Lung (tissue), 12 donors: Measurements from ENCODE around the gene PRRG1. TPM values are rescaled to one million over a fixed set of nuclear protein-coding genes. Genes with fewer than 3 reads are reported as not detected.

Experiments used
- ATAC-seq: fragments of 200-7000 bp; cut with Tn5 transposase; one replicate; pipeline ENCODE4 v1.9.1; 2020; ENCODE audit warnings: moderate number of reproducible peaks; ENCODE audit not compliant: insufficient read depth, low FRiP score
- DNase-seq, 3 donors: peaks; one replicate each; pipeline ENCODE4 v3.0.0-alpha.2; 2013 to 2017
- H3K27ac ChIP-seq, 2 donors: one replicate each; pipeline ENCODE4 v1.5.1; 2013; ENCODE audit warnings: mild to moderate bottlenecking in 2 of 2, moderate library complexity in 2 of 2, control low read depth in 1 of 2, inconsistent platforms in 1 of 2, low read depth in 1 of 2, low read length in 1 of 2
- H3K27me3 ChIP-seq, 3 donors: one replicate each; pipeline ENCODE4 v1.5.1; 2013; ENCODE audit warnings: low read length in 2 of 3; ENCODE audit not compliant: control insufficient read depth in 3 of 3, insufficient read depth in 3 of 3
- H3K36me3 ChIP-seq, 4 donors: one replicate each; pipeline ENCODE4 v1.5.1; 2013; ENCODE audit warnings: low read length in 4 of 4, mild to moderate bottlenecking in 1 of 4, moderate library complexity in 1 of 4; ENCODE audit not compliant: control insufficient read depth in 4 of 4, insufficient read depth in 4 of 4
- H3K4me1 ChIP-seq, 5 donors: one replicate each; pipeline ENCODE4 v1.5.1; 2013; ENCODE audit warnings: low read length in 5 of 5, mild to moderate bottlenecking in 2 of 5, moderate library complexity in 1 of 5; ENCODE audit not compliant: control insufficient read depth in 5 of 5, insufficient read depth in 5 of 5
- H3K4me3 ChIP-seq: one replicate; pipeline ENCODE4 v1.5.1; 2013; ENCODE audit warnings: mild to moderate bottlenecking, control low read depth, moderate library complexity
- H3K9ac ChIP-seq, 2 donors: one replicate each; pipeline ENCODE4 v1.5.1; 2013; ENCODE audit warnings: low read length in 2 of 2, control low read depth in 1 of 2; ENCODE audit not compliant: insufficient read depth in 1 of 2
- H3K9me3 ChIP-seq, 4 donors: one replicate each; pipeline ENCODE4 v1.5.1; 2013; ENCODE audit warnings: low read length in 3 of 4, mild to moderate bottlenecking in 1 of 4, moderate library complexity in 1 of 4; ENCODE audit not compliant: control insufficient read depth in 4 of 4, insufficient read depth in 3 of 4
- CTCF ChIP-seq: IDR thresholded peaks from 2 replicates; pipeline ENCODE4 v1.5.1; 2012; ENCODE audit warnings: mild to moderate bottlenecking; ENCODE audit errors: control extremely low read depth, extremely low read depth
- WGBS, 2 donors: extraction: QIAGEN DNeasy Blood & Tissue Kit; methylation state at CpG; one replicate each; pipeline ENCODE4 v1.1.7; 2013; 5-methylcytosine and 5-hydroxymethylcytosine counted together
- polyA plus RNA-seq, 2 donors: library from polyadenylated mRNA; stranded (reverse); fragments of 200-250 nt; gene quantifications; one replicate each; pipeline ENCODE4 v1.2.1, GENCODE V29; 2013
- total RNA-seq, 2 donors: library from RNA; depleted of rRNA in 1 of 2; stranded (reverse); fragments of >200 nt in 1 of 2; gene quantifications; one replicate each; pipeline ENCODE4 v1.2.1, GENCODE V29; 2014 to 2021
- donor health status: control.
- donor health status: control.
- donor health status: Bipolar disorder and iron deficiency.
- donor health status: healthy.
- donor health status: DM: yes; HTN: yes; CAD: no.

PRRG1 gene
- total and polyA plus RNA-seq, 4 donors: 2.1 to 15.0 (median 3.8) TPM

DNA sequence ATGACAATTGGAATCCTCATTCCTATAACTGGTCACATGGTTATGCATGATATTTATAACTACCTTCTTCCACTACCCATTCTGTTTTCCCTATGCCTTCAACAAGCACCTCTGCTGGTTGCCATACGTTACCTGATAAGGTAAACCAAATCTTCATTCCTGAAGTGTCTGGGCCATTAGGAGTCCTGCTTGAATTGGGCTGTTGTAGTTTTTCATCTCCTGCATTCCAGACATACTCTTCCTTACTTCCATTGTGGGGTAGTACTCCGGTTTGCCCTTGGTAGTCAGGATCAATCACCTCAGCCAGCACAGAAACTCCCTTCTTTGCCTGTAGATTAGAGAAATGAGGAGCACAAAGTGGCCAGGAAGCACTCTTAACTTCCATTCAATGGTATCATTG, 113.2 kb downstream of the PRRG1 start:
- WGBS, 2 donors: 71 to 96% methylated on average over 2 of the region's 2 CpGs
- no peak for TF ChIP-seq CTCF
- DNase-seq (no peak), ATAC-seq (no peak)
- peaks cover 0 to 1% (median 0%) of the 10 kb centered on the region in 4 donors for H3K36me3 ChIP-seq
- peaks cover 0 to 1% (median 0%) of the 10 kb centered on the region in 5 donors for H3K4me1 ChIP-seq
- no peak overlapping the region for H3K27ac ChIP-seq
- H3K27me3 ChIP-seq: peaks cover 0 to 8% (median 5%) of the 10 kb centered on the region in 3 donors
- no peak overlapping the region for H3K9ac ChIP-seq
- H3K9me3 ChIP-seq: peaks cover 0 to 3% (median 0%) of the 10 kb centered on the region in 4 donors
- no peak overlapping the region for H3K4me3 ChIP-seq

DNA sequence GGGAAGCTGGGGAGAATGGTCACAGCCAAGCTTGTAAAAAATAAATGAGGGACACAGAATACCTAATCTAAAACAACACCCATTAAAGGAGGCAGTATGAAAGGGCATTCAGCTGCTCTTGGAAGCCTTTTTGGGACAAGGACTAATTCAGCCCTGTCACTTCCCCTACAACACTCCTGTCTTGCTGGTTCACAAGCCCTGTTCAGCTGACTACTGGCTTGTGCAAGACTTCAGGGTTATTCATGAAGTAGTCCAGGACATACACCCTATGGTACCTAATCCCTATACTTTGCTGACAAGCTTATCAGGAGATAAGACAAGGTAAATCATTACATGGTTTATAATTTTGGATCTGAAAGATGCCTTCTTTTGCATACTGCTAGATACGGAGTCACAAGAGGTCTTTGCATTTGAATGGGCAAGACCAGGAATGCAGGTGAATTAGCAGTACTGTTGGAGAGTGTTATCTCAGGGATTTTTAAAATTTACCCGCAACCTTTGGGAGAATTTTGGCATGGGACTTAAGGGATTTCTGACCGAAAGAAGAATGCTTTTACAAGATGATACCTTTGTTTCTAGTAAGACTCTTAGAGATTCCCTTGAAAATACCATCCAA, 119.1 kb downstream of the PRRG1 start:
- no peak for ATAC-seq
- 71 to 98% methylated on average over 3 of the region's 3 CpGs for WGBS, 2 donors
- TF ChIP-seq CTCF: no peak
- no peak overlapping the region for H3K27ac ChIP-seq
- H3K9me3 ChIP-seq: peaks cover 0 to 3% (median 0%) of the 10 kb centered on the region in 4 donors
- DNase-seq: no peak
- H3K4me3 ChIP-seq: no peak overlapping the region
- H3K36me3 ChIP-seq: peaks cover 0 to under 1% (median 0%) of the 10 kb centered on the region in 4 donors
- no peak overlapping the region for H3K9ac ChIP-seq
- H3K4me1 ChIP-seq: peaks cover 0 to 1% (median 0%) of the 10 kb centered on the region in 5 donors
- peaks cover 0 to 14% (median 9%) of the 10 kb centered on the region in 3 donors for H3K27me3 ChIP-seq

- Histone ChIP-seq H3K4me3 (no peak overlapping the region), H3K4me1 (no peaks in the 10 kb centered on the region), H3K36me3 (no peaks in the 10 kb centered on the region), H3K9ac (no peak overlapping the region), H3K9me3 (no peaks in the 10 kb centered on the region), H3K27ac (no peak overlapping the region), H3K27me3 (peaks cover 0 to 9% (median 4%) of the 10 kb centered on the region in 3 donors)
- 84 to 100% methylated on average over 3 of the region's 3 CpGs for WGBS, 2 donors
- DNase-seq (no peak), ATAC-seq (no peak)
- no peak for TF ChIP-seq CTCF
Measured at GRCh38 chrX:37470711-37471110, 121.5 kb downstream of the PRRG1 start.

DNA sequence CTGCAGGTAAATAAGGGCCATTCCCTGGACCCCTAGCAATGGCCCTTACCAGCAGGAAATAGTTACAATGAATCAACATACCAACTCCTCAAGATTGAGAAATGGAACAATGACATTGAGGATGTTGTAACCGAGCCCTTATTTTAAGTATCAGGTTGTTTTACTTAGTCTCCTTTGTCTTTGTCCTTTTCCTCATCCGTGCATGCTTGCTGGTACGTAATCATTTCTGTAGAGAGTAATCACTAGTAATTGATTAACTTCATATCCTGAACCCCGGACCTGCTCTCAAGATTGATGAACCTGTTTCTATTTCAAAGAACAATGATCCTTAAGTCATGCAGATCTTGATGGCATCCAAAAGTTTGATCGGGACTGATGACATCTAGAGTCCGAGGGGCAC, 123.7 kb downstream of the PRRG1 start:
- Histone ChIP-seq H3K36me3 (no peaks in the 10 kb centered on the region), H3K27me3 (peaks cover 0 to 11% (median 4%) of the 10 kb centered on the region in 3 donors), H3K9ac (no peak overlapping the region), H3K4me3 (no peak overlapping the region), H3K9me3 (no peaks in the 10 kb centered on the region), H3K4me1 (no peaks in the 10 kb centered on the region), H3K27ac (no peak overlapping the region)
- WGBS, 2 donors: 72 to 78% methylated on average over 6 of the region's 6 CpGs
- ATAC-seq (no peak), DNase-seq (no peak)
- no peak for TF ChIP-seq CTCF
